Ectodermal cell (in vitro differentiated cells): ENCODE measurements around the gene MESP2.
"Not testable (repeated sequence)": the region's sequence is repeated elsewhere in the genome, so short reads cannot be mapped to it uniquely, and the experiment has no call there.

Source experiments
- H3K27ac ChIP-seq: 2 replicates; pipeline ENCODE4 v1.7.0; 2013; ENCODE audit warnings: mild to moderate bottlenecking, low read depth, low read length; ENCODE audit not compliant: insufficient read depth, poor library complexity, severe bottlenecking
- H3K27me3 ChIP-seq: 2 replicates; pipeline ENCODE4 v1.7.0; 2013; ENCODE audit warnings: mild to moderate bottlenecking, low read length; ENCODE audit not compliant: insufficient read depth, control insufficient read depth, poor library complexity, severe bottlenecking
- H3K36me3 ChIP-seq: one replicate; pipeline ENCODE4 v1.7.0; 2013; ENCODE audit warnings: low read length; ENCODE audit not compliant: control insufficient read depth, insufficient read depth
- H3K4me1 ChIP-seq: one replicate; pipeline ENCODE4 v1.7.0; 2013; ENCODE audit warnings: low read length; ENCODE audit not compliant: control insufficient read depth, insufficient read depth
- H3K4me3 ChIP-seq: 2 replicates; pipeline ENCODE4 v1.7.0; 2013; ENCODE audit warnings: low read depth, low read length, control low read depth; ENCODE audit not compliant: insufficient read depth
- H3K9me3 ChIP-seq: 2 replicates; pipeline ENCODE4 v1.7.0; 2013; ENCODE audit warnings: mild to moderate bottlenecking, low read length, moderate library complexity; ENCODE audit not compliant: control insufficient read depth
- WGBS, 2 experiments: methylation state at CpG; one replicate each; pipeline ENCODE4 v1.1.7; 2013; ENCODE audit warnings: missing lambda C conversion rate in 2 of 2; 5-methylcytosine and 5-hydroxymethylcytosine counted together

MESP2 gene

GRCh38 chr15:89777782-89778380 lies 1.7 kb downstream of the MESP2 start:
- Histone ChIP-seq H3K27me3 (peaks cover 39% of the 10 kb centered on the region), H3K4me1 (no peaks in the 10 kb centered on the region), H3K36me3 (no peaks in the 10 kb centered on the region), H3K4me3 (no peak overlapping the region), H3K9me3 (no peaks in the 10 kb centered on the region), H3K27ac (no peak overlapping the region)
- WGBS, 2 experiments = 91% methylated on average over 10 of the region's 10 CpGs

DNA sequence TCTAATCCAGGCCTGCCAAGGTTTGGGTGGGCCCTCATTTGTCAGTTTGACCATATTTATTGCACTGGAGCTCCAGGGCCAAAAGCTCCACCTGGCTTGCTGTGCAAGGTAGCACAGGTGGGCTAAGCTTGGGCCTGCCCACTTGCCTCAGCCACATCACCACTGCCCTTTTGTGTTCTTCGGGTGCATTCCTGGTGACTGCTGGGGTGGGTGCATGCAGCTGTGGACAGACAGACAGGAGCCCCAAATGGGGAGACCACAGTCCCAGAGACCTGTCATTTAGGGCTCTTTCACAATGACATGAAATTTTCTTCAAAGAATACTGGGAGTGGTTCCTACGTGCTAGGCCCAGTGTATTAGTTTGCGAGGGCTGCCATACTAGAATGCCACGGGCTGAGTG lies 2.7 kb downstream of the MESP2 start:
- peaks cover 39% of the 10 kb centered on the region for H3K27me3 ChIP-seq
- WGBS, 2 experiments = 87 to 92% methylated on average over 4 of the region's 4 CpGs
- no peak overlapping the region for H3K4me3 ChIP-seq
- H3K9me3 ChIP-seq = no peaks in the 10 kb centered on the region
- H3K27ac ChIP-seq = no peak overlapping the region
- H3K36me3 ChIP-seq = no peaks in the 10 kb centered on the region
- H3K4me1 ChIP-seq = no peaks in the 10 kb centered on the region

GRCh38 chr15:89780601-89781000 lies 4.5 kb downstream of the MESP2 start:
- Histone ChIP-seq H3K36me3 (no peaks in the 10 kb centered on the region), H3K27ac (no peak overlapping the region), H3K27me3 (peaks cover 34% of the 10 kb centered on the region), H3K4me1 (no peaks in the 10 kb centered on the region), H3K4me3 (no peak overlapping the region), H3K9me3 (no peaks in the 10 kb centered on the region)
- 92% methylated on average over 6 of the region's 6 CpGs for WGBS, 2 experiments

DNA sequence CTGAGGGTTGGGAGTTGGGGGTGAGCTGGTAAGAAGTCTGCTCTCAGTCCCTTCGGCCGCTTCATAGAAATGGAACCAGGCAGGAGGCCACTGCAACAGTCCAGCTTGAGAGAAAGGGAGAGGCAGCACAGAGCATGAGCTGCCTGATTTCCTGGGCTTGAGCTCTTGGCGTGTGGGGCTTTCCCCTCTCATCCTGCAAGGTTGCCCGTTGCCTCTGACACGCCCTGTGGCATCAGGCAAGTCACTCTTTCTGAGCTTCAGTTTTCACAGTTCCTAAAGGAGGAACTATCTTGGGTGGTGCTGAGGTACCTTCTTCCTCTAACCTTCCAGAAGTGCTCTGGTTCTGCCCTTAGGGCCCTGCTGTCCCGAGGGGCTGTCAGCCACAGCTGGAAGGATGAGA lies 4.9 kb downstream of the MESP2 start:
- H3K9me3 ChIP-seq = no peaks in the 10 kb centered on the region
- peaks cover 30% of the 10 kb centered on the region for H3K27me3 ChIP-seq
- H3K27ac ChIP-seq = no peak overlapping the region
- H3K36me3 ChIP-seq = no peaks in the 10 kb centered on the region
- H3K4me3 ChIP-seq = no peak overlapping the region
- 86 to 87% methylated on average over 6 of the region's 6 CpGs for WGBS, 2 experiments
- H3K4me1 ChIP-seq = no peaks in the 10 kb centered on the region

GRCh38 chr15:89781891-89782618 lies 5.9 kb downstream of the MESP2 start:
- no peaks in the 10 kb centered on the region for H3K4me1 ChIP-seq
- no peak overlapping the region for H3K4me3 ChIP-seq
- WGBS, 2 experiments = 87 to 88% methylated on average over 15 of the region's 15 CpGs
- H3K36me3 ChIP-seq = no peaks in the 10 kb centered on the region
- H3K9me3 ChIP-seq = no peaks in the 10 kb centered on the region
- peaks cover 22% of the 10 kb centered on the region for H3K27me3 ChIP-seq
- H3K27ac ChIP-seq = no peak overlapping the region

DNA sequence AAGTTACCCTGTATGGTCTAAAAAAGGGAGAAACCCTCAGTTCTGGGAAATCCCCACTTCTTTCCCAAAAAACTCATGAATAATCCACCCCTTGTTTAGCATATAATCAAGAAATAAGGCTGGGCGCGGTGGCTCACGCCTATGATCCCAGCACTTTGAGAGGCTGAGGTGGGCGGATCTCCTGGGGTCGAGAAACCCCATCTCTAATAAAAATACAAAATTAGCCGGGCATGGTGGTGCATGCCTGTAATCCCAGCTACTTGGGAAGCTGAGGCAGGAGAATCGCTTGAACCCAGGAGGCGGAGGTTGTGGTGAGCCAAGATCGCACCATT lies 6.5 kb downstream of the MESP2 start:
- not testable (repeated sequence) for H3K27ac ChIP-seq, H3K4me3 ChIP-seq, H3K36me3 ChIP-seq, H3K9me3 ChIP-seq, H3K4me1 ChIP-seq
- peaks cover 16% of the 10 kb centered on the region for H3K27me3 ChIP-seq
- 90% methylated on average over 9 of the region's 9 CpGs for WGBS, 2 experiments

DNA sequence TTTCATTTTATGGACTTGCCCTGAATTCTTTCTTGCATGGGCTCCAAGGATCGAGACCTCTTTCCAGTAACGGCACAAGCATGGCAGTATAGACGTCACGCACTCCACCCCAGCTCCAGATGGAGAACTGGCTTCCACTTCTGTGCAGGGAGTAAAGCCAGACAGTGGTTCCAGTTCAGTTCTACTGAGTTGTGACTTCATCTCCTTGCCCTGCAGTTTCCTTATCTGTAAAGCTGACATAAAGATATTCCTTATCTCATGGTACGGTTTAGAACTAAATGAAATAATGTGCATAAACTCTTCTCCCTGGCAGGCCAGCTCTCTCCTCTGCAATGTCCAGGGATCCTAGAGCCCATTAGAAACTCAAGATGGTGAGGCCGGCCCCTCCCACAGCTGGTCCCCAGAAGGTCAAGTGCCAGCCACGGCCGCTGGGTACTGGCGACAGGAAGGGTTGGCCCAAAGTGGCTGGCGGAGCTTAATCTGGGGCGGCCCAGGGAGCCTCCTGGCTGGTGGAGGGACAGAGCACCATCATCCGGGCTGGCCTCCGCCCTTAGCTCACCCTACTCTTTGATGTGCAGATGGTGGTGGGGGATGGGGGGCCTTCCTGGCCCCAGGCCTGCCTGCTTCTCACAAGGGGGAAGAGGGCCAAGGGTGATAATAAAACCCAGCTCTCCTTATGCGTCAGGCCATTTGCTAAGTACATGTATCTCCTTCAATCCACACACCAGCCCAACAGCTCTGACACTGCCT lies 7.2 kb downstream of the MESP2 start:
- Histone ChIP-seq H3K27ac (no peak overlapping the region), H3K4me1 (no peaks in the 10 kb centered on the region), H3K36me3 (no peaks in the 10 kb centered on the region)

GRCh38 chr15:89783861-89784685 lies 7.9 kb downstream of the MESP2 start:
- Histone ChIP-seq H3K9me3 (no peaks in the 10 kb centered on the region), H3K36me3 (no peaks in the 10 kb centered on the region), H3K27me3 (peaks cover 5% of the 10 kb centered on the region), H3K27ac (no peak overlapping the region), H3K4me3 (no peak overlapping the region), H3K4me1 (no peaks in the 10 kb centered on the region)
- WGBS, 2 experiments = 78 to 81% methylated on average over 15 of the region's 15 CpGs

More for the DNA sequence above, 7.2 kb downstream of the MESP2 start:
- 57 to 60% methylated on average over 14 of the region's 14 CpGs for WGBS, 2 experiments
- Histone ChIP-seq H3K27me3 (peaks cover 10% of the 10 kb centered on the region), H3K4me3 (no peak overlapping the region), H3K9me3 (no peaks in the 10 kb centered on the region)

DNA sequence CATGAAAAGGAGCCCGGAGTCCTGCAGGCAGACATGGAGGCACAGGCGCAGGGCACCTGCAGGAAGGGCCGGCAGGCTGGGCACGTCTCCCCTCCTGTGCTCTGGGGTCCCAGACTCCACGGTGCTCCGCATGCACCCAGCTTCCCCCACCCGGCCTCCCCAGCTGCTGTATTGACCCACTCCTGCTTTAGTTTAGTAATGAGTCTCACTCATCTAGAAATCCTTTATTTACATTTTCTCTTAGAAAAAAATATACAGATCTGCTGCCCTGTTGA lies 8.5 kb downstream of the MESP2 start:
- H3K36me3 ChIP-seq = no peaks in the 10 kb centered on the region

More for the DNA sequence above, 8.5 kb downstream of the MESP2 start:
- no peaks in the 10 kb centered on the region for H3K4me1 ChIP-seq
- no peak overlapping the region for H3K27ac ChIP-seq
- H3K27me3 ChIP-seq = peaks cover 5% of the 10 kb centered on the region
- 68 to 73% methylated on average over 7 of the region's 7 CpGs for WGBS, 2 experiments
- H3K4me3 ChIP-seq = no peak overlapping the region
- no peaks in the 10 kb centered on the region for H3K9me3 ChIP-seq
